Lung microvascular endothelial cell (primary cell): ENCODE data around the gene KRT85. TPM values are rescaled to one million over a fixed set of nuclear protein-coding genes. Genes with fewer than 3 reads are reported as not detected.

ENCODE experiments used
- DNase-seq, 2 donors: peaks; one replicate each; pipeline versions ENCODE4 v3.0.0 to v3.0.0-alpha.2; 2010; ENCODE audit warnings: low read depth in 2 of 2
- total RNA-seq: library from RNA; depleted of rRNA; stranded (reverse); fragments of >200 nt; gene quantifications from 2 replicates; pipeline ENCODE4 v1.2.1, GENCODE V29; 2014

KRT85 gene
- total RNA-seq, 1 donor from 2014 or later, result not detected

GRCh38 chr12:52367876-52368275, 595 bp upstream of the KRT85 start:
- DNase-seq, result no peak

DNA sequence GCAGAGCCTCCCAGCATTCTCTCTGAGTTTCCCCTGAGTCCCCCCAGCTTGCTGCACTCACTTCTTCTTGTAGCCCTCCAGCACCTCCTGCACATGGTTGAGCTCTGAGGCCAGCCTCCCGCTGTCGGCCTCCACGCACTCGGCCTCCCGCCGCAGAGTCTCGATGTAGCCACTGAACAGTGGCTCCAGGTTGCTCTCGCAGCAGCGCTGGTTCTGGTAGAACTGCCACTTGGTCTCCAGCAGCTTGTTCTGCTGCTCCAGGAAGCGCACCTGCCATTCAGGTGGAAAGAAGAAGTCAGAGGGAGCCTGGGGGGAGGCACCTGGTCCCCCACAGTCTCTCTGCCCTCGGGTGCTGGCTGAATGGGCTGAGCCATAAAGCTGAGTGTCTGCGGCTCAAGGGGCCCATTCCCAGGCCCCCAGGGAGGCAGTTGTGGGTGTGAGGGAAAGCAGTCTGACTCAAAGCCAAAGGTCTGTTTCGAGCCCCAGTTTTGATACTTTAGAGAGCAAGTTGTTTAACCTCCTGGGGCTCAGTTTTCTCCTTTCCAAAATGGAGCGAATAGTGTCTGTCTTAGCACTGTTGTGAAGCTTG, 2.3 kb downstream of the KRT85 start:
- no peak for DNase-seq

DNA sequence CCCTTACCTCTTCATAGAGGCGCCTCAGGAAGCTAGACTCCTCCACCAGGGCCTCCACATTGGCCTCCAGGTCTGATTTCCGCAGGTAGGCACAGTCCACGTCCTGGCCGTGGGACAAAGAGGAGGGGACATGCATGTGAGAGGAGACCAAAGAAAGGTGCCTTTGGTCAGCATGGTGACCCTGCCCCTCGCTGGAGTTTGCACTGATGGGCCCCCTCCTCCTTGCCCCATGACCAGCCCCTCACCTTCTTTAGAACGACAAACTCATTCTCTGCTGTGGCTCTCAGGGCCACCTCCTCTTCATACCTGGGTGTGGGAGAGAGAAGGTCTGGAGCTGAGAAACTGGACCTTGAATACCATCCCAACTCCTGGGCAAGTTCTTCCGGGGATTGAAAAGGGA, 3.2 kb downstream of the KRT85 start:
- DNase-seq, result no peak

- DNase-seq, result no peak
These were observed 4.1 kb downstream of the KRT85 start for GRCh38 chr12:52363111-52363679.

GRCh38 chr12:52362118-52362726, 5.1 kb downstream of the KRT85 start:
- no peak for DNase-seq

DNA sequence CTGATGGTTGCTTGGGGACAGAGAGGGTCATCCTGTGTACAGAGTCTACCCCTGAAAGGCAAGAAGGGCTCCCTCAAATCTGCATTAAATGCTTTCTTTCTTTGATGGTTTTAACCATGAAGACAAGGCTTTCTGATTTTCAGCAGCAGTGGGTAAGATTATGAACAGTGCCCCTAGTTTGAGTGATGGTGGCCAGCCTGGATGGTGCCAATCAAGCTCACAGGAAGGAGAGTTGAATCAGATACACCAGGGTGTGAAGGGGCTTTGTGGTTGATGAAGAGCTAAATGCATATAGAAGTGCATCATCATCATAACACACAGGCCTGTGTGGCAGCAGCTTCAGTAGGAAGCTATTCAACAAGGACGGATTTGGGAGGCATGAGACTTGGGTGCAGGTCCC, 5.7 kb downstream of the KRT85 start:
- no peak for DNase-seq

DNA sequence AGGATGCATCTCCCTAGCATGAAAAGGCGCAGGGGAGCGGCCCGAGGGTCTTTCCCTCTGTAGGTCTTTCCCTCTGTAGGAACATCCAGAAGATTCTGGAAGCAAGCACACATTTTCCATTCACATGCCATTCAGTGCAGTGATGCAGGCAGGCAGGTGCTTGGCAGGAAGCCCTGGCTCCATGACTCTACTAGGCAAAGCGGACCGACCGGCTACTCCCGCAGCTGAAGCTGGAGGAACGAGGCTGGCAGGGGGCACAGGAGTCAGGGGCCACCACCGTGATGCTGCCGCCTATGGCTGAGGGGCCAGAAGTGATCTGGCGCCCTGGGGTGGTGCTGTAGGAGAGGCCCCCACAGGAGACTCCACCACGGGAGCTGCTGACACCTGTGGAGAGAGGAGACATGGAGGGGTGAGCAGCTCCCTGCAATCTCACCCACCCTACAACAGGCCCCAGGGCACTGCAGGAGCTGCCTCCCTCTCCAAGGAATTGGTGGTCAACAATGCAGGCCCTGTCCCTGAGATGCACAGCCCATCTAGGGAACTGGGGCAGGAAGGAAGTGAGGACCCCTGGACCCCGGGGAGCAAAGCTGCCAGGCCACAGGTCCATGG, 6.5 kb downstream of the KRT85 start:
- no peak for DNase-seq

DNA sequence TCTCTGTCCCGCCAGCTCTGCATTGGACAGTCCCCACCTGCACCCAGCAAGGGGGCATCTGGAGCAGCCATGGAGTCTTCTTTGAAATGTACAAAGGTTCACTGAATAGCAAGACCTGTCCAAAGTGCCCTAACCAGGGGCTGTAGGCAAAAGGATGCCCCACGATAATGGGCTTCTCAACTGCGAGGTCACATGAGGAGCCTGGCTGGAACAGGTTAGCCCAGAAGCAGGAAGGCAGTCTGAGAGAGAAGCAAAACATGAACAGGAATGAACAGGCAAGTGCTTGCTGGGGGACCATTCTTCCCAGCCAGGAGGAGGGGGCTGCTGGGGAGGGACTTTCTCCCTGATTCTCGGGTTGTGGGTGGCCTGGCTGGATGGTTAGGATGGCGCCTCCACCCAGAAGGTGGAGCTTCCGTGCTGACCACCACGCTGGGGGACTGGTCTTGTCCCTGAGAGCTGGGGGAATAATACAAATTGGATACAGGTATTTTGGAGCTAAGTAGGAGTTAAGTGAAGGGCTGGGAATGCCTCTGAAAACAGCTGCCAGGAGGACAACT, 7.1 kb downstream of the KRT85 start:
- no peak for DNase-seq

GRCh38 chr12:52359621-52360061, 7.6 kb downstream of the KRT85 start:
- DNase-seq, result no peak

- no peak for DNase-seq
These were observed 8.5 kb downstream of the KRT85 start for GRCh38 chr12:52358575-52359350.

DNA sequence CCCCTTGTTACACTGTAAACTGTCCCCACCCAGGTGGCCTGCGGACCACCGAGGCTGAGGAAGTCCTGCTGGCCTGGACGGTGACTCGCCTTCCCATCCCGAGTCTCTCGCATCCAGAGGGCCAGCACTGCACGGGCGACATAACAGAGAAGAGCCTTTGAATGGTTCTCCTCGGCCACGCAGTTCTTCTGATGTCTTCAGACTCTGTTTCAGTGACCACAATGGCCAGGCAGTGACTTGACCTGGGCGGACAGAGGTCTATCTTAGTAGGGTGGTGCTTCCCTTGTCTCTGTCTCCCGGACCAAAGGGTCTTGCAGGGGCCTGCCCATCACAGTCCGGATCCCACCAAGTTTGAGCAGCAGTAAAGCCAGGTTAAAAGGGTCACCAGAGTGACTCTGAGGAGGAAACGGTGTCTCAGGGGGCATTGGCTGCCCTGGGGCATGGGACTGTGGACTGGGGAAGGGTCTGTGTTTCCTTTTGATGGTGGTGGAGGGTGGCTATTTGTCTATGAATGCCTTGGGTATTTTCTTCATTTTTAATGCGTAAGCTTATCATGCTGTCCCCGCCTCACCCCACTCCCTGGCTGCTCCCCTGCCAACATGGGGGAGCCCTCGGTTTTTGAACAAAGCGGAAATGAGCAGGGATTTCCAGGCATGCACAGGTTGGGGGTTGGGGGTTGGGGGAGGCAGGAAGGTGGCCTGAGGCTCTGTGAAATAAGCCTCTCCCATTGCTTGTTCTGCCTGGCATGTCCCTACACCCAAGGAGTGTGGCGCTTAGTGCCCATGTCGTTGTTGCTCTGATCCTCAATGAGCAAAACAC, 10.3 kb downstream of the KRT85 start:
- no peak for DNase-seq

GRCh38 chr12:52356031-52356761, 11.1 kb downstream of the KRT85 start:
- DNase-seq, result no peak

- no peak for DNase-seq
These were observed 12.1 kb downstream of the KRT85 start for GRCh38 chr12:52355176-52355575.

DNA sequence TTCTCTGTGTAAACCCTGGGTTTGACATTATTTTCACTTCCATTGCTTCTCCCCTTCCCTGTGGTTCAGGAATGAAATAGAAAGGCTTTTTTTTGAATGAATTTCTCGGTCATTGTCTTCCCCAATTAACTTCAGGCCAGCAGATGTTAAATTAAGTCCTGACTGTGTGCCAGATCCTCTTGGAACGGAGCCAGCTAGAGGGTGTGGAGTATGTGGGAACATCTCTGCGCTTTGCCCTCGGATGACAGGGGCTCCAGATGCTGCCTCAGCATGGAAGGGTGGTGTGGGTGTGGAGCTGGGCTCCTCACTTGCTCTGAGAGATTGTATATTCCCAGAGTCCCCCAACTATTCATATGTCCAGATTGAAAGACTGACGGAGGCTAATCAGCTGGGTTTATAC, 13.1 kb downstream of the KRT85 start:
- no peak for DNase-seq

- DNase-seq, result no peak
These were observed 13.5 kb downstream of the KRT85 start for GRCh38 chr12:52353766-52354165.

GRCh38 chr12:52352951-52353350, 14.3 kb downstream of the KRT85 start:
- no peak for DNase-seq

DNA sequence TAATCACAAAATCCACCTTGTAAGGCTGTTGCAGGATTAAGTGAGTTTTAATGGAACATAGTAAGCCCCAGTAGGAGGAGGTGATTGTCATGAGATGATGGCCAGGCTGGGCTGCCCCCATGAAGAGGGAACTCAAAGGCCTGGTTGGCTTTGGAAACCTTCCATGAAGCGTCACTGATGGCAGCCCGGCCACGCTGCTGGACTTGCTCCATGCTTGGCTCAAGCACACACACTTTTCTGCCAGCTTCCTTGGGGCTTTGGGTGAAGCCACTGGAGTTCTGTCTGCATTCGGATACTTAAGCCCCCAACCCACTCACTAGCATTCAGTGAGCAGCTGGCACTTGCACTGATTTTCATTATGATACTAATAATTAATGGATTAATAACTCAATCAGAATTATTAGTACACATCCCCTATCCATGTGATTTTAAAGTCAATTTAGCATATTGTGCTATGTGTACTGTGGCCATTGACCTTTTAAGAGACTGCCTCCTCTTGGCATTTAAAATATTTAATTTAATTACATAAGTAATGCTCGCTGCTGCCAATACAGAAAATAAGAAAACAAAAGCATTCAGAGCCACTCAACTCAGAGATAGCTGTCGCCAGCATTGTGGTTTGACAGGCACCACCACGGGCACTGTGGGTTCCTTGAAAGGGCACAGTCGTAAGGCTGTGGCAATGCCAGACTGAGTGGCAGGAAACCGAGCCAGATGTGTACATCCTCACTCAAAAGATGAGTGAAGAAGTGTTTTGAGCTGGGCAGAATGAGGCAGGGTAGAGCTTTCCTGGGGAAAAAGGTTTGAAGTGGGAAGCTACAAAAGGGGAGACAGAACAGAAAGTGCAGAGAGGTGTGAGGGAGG, 15.9 kb downstream of the KRT85 start:
- DNase-seq, result no peak

GRCh38 chr12:52350786-52351185, 16.5 kb downstream of the KRT85 start:
- DNase-seq, result no peak

- no peak for DNase-seq
These were observed 17.2 kb downstream of the KRT85 start for GRCh38 chr12:52350021-52350620.
